HG02885 (cell line): ENCODE data around the gene GTPBP2.

Experiments
- ATAC-seq: cut with Tn5 transposase; IDR thresholded peaks from one replicate; pipeline ENCODE4 v1.9.1; 2021; ENCODE audit warnings: mild to moderate bottlenecking; ENCODE audit not compliant: unreplicated experiment, poor library complexity

The GTPBP2 gene, protein sequence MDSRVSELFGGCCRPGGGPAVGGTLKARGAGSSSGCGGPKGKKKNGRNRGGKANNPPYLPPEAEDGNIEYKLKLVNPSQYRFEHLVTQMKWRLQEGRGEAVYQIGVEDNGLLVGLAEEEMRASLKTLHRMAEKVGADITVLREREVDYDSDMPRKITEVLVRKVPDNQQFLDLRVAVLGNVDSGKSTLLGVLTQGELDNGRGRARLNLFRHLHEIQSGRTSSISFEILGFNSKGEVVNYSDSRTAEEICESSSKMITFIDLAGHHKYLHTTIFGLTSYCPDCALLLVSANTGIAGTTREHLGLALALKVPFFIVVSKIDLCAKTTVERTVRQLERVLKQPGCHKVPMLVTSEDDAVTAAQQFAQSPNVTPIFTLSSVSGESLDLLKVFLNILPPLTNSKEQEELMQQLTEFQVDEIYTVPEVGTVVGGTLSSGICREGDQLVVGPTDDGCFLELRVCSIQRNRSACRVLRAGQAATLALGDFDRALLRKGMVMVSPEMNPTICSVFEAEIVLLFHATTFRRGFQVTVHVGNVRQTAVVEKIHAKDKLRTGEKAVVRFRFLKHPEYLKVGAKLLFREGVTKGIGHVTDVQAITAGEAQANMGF

DNA sequence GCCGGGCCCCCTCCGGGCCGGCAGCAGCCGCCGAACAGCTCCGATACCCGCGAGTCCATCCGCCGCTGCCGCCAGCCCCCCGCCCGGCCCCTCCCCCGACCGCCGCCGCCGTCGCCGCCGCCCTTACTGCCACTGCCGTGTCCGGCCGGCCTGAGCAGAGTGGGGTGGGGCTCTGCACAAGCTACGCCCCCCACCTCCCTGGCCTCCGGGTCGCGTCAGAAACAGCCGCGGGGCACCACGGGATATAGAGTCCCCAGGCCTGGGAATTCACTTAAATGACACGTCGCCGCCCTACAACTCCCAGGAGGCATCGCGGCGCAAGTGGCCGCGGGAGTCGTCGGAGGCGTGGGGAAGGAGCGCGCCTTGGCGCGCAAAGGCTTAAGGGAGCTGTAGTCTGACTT is at the start of gene GTPBP2:
Gene GTPBP2 (minus strand): TSS at position 161 of the 401 bp plus-strand sequence. CDS start 102 bp downstream, at position 59.
- peak; percentile 87 for ATAC-seq

DNA sequence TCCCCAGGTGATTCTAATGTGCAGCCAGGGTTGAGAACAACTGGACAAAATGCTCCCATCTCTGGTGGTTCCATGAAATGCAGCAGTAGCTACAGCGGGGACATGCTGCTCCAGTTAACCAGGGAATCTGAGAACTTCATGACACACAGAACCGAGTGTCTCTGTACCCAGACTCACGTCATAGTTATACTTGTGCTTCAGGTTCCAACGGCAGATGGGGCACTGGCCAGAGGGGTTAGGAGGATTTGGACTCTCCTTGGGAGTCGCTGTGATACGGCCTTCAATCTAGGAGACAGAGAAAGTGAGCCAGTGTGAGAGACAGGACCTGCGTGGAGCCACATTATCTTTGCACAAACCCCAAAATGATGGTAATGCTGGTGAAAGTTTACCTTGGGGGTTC is 49.3 kb upstream of the GTPBP2 start:
- ATAC-seq, result no peak

DNA sequence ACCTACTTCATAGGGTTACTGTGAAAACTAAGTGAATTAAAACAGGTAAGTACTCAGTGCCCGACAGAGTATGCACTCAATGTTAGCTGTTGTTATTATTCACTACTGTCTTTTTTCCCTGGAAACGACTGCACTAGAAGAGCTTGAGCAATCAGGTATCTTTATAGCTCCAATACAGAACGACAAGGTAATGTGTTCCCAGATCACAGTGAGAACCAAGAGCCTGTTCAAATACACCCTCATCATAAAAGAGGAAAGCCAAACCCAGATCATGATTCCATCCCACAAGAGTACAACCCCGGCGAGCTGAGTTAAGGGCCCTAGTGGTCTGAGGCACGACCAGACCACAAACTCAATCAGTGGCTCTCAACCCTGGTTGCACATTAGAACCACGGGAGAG is 48.7 kb upstream of the GTPBP2 start:
- ATAC-seq, result no peak

DNA sequence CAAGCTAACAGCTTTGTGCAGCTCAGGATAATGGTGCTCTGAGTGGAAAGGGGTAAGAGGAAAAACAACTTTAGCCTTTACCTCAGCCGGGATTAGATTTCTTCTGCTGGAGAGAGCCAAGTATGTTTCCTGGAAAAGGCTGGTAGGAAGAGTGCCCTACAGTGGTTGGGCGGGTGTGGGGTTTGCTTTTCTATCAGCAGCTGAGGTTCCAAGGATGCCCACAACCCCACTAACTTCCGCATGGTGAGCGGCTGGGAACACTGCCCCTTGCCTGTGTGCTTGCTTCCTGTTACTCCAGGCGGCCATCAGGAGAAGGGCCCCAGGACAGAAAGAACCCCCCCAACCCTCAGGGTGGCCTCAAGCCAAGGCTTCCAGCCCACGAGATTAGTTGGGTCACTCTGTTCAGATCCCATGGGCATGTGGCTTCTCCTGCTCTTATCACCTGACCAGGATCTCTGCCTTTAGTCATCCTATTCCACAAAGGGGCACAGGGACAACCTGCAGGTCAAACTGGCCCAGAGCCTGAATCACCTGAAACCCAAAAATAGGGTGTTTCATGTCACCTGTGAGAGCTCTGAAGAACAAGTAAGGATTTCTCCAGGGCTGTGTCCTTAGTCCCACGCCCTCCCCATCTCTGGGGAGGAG is 48.0 kb upstream of the GTPBP2 start:
- no peak for ATAC-seq

DNA sequence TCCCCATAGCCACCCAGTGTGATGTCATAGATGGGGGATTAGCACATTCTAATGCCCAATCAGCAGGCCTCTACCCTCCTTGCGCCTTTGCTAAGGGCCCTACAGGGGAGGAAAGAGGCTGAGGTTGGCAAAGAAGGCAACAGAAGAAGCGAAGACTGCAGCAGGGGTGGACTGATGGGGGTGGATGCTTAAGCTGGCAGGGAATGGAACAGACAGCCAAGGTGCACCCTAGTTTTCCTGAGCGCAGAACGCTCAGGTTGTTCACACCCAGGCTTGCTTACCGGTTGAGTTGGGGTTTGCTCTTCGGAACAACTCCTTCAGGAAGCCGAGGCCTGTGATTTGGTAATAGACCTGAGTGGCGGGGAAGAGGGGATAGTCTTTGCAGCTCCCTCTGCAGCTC is 45.9 kb upstream of the GTPBP2 start:
- ATAC-seq, result no peak

DNA sequence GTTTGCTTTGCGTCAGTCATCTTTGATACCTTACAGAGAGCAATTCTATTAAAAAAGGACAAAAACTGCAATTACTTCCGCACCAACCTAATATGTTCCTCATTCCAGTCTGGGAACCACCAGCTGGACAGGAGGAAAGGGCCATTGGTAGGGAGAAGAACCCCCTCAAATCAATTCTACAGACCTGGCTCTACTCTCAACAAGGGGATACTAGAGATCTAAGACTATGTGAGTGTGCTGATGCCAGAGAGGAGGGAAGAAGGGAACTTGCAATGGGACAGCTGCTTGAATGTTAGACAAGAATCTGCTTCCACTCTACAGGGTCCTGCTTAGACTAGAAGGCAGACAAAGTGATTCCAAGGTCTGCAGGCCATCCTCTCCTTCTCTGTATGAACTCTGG is 45.2 kb upstream of the GTPBP2 start:
- no peak for ATAC-seq

DNA sequence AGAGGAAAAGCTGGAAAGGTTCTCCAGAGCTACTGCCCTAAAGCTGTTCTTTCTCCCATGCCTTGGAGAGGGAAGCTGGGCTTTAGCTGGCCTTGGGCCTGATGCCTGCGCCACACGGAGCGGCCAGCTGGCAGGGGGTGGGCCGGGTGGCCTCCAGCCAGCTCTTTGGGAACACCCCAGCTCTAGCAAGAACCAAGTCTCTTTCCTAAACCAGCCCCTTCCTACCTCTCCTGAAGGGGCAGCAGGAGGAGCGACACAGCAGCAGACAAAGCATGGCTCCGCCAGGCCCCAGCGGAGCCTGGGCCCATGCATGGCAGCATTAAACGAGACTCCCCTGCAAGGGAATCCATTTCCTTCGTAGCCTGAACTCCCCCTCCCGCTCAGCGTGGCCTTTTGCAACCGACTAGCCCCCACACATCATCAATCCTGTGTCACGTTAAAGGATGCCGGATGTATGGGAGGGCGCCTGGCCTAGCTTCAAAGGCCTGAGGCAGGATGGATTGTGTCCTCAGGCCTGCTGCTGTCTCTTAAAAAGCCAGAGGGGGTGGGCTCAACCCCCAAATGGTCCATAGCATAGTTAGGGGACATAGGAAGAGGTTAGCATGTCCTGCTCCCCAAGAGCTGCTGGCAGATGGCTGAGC is 44.5 kb upstream of the GTPBP2 start:
- no peak for ATAC-seq

DNA sequence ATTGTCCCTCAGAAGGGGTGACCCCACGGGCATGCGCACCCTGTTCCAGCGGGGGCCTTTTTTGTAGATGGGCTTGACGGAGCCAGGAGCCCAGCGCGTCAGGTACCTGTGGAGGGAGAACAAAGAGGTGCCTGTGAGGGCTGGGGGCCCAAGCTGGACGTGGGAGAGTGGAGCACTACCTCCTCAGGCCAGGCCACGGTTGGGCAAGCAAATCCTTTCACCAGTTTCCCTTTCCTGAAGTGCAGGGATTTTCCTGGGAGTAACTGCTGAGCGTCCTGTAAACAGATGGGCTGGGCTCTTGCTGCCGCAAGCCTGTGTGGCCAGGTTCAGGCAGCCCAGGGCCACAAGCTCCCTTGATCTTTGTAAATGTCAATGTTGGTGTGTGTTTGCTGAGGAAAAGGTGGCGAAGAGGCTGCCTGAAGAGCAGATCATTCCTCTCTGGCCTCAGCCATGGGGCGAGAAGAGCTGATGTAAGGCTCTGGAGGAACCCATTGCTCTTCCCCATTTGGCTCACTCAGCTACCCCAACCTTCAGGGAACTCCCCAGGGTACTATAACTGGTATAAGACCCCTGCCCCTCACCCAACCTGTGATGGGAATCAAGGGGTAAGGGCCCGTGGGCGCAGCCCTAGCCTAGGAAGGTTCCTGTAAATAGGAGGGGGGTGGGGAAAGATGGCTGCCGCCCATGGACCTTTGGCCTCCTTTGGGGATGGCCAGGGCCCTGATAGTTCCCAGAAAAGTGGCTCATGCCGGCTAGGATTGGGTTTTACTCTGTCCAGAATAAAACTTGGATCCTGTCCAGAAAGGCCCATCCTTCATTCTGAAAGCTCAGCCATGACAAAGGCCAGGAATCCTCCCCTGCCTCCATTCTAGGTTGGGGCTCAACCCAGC is 43.0 kb upstream of the GTPBP2 start:
- ATAC-seq, result no peak

DNA sequence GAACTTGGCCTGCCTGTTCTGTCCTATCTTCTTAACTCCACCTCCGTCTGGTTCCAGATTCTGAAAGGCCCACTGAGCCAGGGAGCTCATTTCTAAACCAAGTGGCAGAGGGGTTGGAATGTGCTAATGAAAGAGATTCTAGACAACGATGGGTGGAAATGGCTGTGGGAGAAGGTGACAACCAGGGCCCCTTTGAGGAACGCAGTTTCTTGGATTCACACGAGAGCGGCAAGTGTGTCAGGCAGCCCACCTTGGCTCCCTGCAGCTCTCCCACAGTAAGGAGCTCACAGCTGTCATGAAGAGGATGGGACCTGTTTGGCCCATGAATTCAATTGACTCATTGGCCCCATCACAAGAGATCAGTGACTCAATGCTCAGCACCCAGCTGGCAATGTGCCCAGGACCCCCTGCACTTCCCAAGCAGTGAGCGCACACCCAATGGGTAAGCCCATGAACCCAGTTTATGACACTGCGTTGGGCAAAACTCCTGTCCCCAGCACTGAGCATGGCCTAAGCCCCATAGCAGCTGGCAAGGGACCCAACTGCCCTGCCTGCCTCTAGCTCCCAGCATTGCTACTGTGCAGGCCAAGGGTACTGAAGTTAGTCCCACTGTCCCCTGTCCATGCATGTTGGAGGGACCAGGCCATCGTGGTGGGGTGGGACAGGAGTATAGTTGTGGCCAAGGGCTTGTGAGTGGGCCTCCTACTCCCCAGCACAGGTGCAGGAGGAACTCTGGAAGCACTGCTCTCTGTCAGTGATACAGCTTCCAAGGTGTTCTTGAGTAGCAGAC is 42.1 kb upstream of the GTPBP2 start:
- no peak for ATAC-seq

DNA sequence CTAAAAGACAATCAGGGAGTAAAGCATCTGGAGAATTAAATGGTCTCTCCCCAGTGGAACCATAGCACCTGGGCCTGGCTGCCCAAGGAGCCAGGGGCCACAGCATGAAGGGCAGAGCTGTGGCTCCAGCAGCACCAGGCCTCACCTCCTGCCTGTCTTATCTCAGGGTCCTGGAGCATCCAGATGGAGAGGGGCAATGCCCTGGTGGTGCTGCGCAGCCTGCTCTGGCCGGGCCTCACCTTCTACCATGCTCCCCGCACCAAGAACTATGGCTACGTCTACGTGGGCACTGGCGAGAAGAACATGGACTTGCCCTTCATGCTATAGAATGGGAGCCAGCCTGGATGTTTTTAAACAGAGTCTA is 41.5 kb upstream of the GTPBP2 start:
- ATAC-seq, result no peak

DNA sequence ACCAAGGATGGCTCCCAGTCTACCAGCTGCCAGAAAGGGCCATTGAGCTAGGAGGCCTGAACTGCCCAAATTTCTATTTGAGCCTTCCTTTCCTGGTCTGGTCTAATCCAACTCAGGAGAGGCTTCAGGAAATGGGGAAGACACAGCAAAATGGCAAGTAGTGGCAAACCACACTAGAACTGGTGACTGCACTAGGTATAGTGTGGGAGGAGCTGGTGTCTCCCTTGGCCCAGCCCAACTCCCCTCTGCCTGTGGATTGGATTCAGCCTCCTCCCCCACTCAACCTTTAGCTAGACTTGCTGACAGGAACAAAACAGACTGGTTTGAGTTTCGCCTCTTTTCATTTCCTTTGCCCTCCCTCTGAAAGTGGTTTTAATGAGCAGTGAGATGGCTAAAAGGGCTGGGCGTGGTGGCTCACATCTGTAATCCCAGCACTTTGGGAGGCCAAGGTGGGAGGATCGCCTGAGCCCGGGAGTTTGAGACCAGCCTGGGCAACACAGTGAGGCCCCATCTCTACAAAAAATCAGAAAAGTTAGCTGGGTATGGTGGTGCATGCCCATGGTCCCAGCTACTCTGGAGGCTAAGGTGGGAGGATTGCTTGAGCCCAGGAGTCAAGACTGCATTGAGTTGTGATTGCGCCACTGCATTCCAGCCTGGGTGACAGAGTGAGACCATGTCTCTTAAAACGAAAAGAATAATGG is 41.0 kb upstream of the GTPBP2 start:
- ATAC-seq, result no peak

DNA sequence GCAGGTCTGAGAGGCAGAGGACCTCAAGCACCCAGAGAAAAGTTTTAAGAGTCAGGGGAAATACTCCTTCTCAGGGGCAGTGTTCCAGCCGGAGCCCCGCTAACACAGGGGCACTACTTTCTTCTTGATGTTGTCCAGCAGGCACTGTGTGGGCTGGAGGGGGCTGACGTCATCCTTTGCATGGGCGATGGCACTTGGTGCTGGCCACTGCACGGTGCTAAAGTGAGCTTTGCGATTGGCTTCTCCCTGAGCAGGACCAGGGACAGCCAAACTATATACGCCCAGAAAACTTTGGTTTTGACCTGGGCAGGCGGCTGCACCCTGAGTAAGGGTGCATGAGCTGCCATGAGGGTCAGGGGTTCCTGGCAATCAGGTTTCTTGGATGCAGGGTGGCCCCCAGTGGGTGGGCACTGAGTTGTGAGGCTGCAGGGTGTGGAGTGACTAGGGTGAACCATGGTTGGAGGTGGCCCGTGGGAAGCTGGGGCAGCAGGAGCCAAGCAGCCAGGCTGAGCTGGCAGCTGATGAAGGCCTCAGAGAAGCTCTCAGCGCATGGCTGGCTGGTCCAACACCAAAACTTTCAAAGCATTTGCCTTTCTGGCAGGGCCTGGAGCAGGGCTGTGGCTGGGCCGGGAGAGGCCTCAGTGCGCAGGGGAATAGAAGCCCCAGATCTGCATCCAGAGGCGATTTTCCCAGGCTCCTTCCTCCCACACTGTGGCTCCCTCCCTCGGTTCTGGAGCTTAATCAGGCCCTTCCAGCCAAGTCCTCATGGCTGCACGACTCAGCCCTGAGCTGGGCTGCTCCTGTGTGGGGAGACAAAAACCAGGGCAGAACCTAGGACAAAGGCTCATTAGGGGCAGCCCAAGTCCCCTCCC is 40.2 kb upstream of the GTPBP2 start:
- no peak for ATAC-seq

DNA sequence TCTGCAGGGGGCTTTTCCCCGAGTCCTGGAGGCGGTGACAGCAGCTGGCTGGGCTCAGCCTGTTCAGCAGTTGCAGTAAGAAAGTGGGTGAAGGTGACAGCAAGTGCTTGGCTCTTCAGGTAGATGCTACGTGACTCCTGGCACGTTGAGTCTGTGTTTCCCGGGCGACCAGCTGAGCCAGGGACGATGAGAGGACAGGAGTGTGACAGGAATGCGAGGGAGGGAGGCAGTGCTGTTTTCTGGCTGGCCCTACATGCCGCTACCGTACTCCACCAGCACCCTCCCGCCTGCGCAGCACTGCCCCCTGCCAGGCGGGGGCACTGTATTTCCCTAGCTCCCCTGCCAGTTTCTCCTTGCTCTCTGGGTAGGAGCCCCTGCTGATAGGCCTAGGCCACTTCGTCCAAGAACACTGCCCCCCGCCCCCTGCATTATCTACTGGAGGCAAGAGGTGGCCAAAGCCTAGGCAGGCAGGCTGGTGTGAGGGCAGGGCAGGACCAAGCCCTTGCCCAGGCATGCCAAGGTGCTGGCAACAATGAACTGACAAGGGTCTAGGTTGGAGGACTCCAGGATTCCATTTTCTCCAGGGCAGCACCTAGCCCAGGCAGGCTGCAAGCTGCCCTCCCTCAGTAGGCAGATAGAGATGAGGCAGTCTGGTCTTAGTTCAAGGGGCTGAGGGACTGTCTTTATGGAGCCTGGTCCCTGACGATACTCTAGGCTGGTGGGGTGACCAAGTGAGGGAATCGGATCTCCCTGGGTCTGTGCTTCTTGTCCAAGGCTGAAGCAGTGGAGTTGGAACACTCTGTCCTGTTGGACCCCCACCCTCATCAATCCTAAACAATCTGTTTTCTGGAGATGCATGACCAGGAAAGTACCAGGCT is 39.3 kb upstream of the GTPBP2 start:
- ATAC-seq, result peak; percentile 57

DNA sequence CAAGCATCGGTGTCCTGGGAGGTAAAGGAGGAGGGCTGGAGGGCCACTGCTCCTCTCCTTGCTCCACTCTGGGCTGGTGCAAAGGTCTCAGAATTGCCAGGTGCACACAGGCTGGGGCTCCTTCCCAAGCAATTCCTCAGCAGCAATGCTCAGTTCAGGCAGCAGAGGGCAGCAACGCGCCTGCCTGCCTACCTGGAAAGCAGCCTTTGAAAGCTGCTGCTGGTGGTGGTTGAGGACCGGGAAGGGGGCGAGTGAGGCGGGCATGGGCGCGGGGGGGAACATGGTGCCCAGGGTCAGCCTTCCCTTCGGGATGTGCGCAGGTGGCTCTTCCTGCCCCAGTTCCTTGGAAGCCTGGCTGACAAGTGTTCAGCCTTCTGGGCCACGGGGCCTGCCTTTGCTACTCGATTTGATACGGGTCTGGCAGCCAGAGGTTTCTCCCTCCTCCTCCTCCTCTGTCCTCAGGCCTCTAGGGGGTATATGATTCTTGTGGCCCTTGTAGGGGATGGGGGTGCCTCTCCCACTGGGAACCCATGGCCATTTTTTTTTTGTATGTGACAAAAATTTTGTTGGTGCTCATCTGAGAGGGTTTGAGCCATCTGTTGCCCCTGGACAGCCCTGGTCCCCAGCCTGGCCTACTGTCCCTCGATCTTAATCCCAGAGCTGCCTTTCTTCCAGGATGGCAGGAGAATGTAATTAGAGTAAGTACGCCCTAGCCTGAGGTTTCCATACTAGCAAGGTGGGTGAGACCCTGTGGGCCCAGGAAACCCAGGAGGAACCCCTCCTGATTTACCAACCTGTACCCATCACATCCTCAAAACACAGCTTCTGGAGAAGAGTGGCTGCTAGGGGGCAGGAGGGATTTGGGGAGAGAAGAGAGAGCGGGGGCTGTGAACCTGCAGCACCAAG is 38.4 kb upstream of the GTPBP2 start:
- no peak for ATAC-seq

DNA sequence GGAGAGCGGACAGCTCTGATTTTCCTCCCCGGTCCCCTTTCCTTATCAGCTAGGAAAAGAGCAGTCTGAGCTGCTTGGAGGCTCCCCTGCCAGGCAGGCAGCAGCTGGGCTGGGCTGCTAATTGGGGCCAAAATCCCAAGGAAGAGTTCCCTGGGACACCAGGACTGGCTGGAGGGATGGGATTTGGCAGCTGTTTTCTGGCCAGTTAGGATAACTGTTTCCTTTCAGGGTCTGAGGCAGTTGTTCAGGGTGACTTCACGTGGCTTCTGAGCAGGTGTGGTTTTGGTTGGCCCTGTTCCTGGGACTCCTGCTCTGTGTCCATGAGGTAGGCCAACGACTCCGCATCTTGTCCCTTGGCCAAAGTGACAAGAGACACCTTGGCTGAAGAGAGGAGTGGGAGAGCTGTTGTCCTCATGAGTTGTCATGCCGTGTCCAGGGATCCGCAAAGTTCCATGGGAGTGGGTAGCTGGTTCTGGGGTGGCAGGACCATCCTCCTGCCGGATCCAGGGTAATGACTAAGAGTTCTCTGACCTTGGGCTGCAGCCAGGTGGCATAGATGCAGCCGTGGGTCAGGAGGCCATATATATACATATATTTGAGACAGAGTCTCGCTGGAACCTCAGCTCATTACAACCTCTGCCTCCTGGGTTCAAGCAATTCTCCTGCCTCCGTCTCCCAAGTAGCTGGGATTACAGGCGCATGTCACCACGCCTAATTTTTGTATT is 37.3 kb upstream of the GTPBP2 start:
- no peak for ATAC-seq
